Stomach (tissue), 9 donors: ENCODE results near the gene CFAP74. TPM values are rescaled to one million over a fixed set of nuclear protein-coding genes. Genes with fewer than 3 reads are reported as not detected.

Source experiments
- DNase-seq, 2 donors: peaks; one replicate each; pipeline versions ENCODE4 v3.0.0 to v3.0.0-alpha.2; 2013 to 2019
- H3K27ac ChIP-seq, 5 donors: fragments of 200-600 bp in 4 of 5; sonication (generic) in 4 of 5; one replicate each; pipeline ENCODE4 v1.5.1; 2013 to 2019; ENCODE audit warnings: mild to moderate bottlenecking in 1 of 5, moderate library complexity in 1 of 5
- H3K27me3 ChIP-seq, 3 donors: fragments of 200-600 bp; sonication (generic); one replicate each; pipeline ENCODE4 v1.5.1; 2017 to 2019; ENCODE audit warnings: mixed run types in 1 of 3
- H3K36me3 ChIP-seq, 4 donors: fragments of 200-600 bp; sonication (generic); 1 replicate in 3 of 4; 2 replicates in 1 of 4; pipeline ENCODE4 v1.5.1; 2016 to 2019
- H3K4me1 ChIP-seq, 4 donors: fragments of 200-600 bp; sonication (generic); one replicate each; pipeline ENCODE4 v1.5.1; 2016 to 2019
- H3K4me3 ChIP-seq, 4 donors: fragments of 200-600 bp; sonication (generic) in 3 of 4; one replicate each; pipeline ENCODE4 v1.5.1; 2016 to 2019; ENCODE audit warnings: mild to moderate bottlenecking in 1 of 4
- H3K9me3 ChIP-seq, 4 donors: fragments of 200-600 bp; sonication (generic); one replicate each; pipeline ENCODE4 v1.5.1; 2016 to 2019
- EP300 ChIP-seq: sonication (generic); formaldehyde crosslinking; IDR thresholded peaks from one replicate; pipeline ENCODE4 v1.6.1; 2017; ENCODE audit warnings: antibody characterized with exemption
- POLR2A ChIP-seq, 4 donors: fragments of 450-650 bp; IDR thresholded peaks; one replicate each; pipeline ENCODE4 v1.6.1; 2016; ENCODE audit warnings: antibody characterized with exemption in 4 of 4, control low read depth in 2 of 4, mild to moderate bottlenecking in 1 of 4, moderate library complexity in 1 of 4
- POLR2AphosphoS5 ChIP-seq, 3 donors: sonication (generic); formaldehyde crosslinking; IDR thresholded peaks; one replicate each; pipeline ENCODE4 v1.6.1; 2016; ENCODE audit warnings: antibody characterized with exemption in 3 of 3
- WGBS, 5 donors: extraction: QIAGEN DNeasy Blood & Tissue Kit in 3 of 5; methylation state at CpG; one replicate each; pipeline versions ENCODE4 v1.1.5 to v1.1.7; 2013 to 2018; 5-methylcytosine and 5-hydroxymethylcytosine counted together
- intact Hi-C: fragments of 100-400 bp; cut with DNase I; formaldehyde crosslinking; loops from one replicate; pipeline ENCODE4 v1.15.1; 2023; ENCODE audit warnings: low total_unique reads
- polyA plus RNA-seq, 3 donors: library from polyadenylated mRNA; stranded (reverse); fragments of 200-250 nt; gene quantifications; one replicate each; pipeline ENCODE4 v1.2.3, GENCODE V29; 2013
- total RNA-seq, 5 donors: library from RNA; depleted of rRNA; stranded (reverse); fragments of >200 nt; gene quantifications; one replicate each; pipeline versions ENCODE4 v1.1.0 to v1.2.3, GENCODE V29; 2014 to 2016
- TF ChIP-seq, protein P1 (sequence below), 7 experiments: fragments of 450-650 bp in 4 of 7; fragments of 200-600 bp in 3 of 7; sonication (generic) in 3 of 7; IDR thresholded peaks; one replicate each; pipeline ENCODE4 v1.5.1; 2016 to 2019; ENCODE audit warnings: antibody characterized with exemption in 7 of 7, control low read depth in 2 of 7, mild to moderate bottlenecking in 1 of 7
- donor health status: healthy with polysubstance abuse.
- donor health status: Bipolar disorder and iron deficiency.
- donor health status: healthy.

The CFAP74 gene
- total and polyA plus RNA-seq, 8 donors, result under 0.01 TPM; not detected in 7

DNA sequence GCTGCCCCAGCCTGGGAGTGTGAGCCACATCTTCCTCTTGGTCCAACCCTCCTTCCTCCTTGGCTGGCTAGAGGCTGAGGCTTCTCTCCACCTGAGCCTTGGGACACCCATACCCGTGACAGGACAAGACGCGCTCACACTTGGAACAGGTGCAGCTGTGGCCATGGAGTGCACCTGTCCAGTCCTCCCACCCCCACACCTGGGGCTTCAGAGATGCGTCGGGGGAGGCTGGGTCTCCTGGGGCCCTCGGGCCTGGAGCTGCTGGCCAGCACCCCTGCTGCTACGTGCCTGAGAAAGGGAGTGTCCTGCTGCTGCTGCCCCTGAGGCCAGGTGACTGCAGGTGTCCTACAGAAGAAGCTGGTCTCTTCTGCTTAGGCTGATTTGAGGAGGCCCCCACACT, 47.5 kb downstream of the CFAP74 start:
- no peak overlapping the region for H3K4me3 ChIP-seq
- no peaks in the 10 kb centered on the region for H3K36me3 ChIP-seq
- H3K9me3 ChIP-seq, result no peaks in the 10 kb centered on the region
- DNase-seq, result no peak
- TF ChIP-seq POLR2AphosphoS5 (IDR thresholded peaks at IDR 0.05), result no peak
- TF ChIP-seq, protein P1, sequence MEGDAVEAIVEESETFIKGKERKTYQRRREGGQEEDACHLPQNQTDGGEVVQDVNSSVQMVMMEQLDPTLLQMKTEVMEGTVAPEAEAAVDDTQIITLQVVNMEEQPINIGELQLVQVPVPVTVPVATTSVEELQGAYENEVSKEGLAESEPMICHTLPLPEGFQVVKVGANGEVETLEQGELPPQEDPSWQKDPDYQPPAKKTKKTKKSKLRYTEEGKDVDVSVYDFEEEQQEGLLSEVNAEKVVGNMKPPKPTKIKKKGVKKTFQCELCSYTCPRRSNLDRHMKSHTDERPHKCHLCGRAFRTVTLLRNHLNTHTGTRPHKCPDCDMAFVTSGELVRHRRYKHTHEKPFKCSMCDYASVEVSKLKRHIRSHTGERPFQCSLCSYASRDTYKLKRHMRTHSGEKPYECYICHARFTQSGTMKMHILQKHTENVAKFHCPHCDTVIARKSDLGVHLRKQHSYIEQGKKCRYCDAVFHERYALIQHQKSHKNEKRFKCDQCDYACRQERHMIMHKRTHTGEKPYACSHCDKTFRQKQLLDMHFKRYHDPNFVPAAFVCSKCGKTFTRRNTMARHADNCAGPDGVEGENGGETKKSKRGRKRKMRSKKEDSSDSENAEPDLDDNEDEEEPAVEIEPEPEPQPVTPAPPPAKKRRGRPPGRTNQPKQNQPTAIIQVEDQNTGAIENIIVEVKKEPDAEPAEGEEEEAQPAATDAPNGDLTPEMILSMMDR (IDR thresholded peaks at IDR 0.05), result no peak
- TF ChIP-seq POLR2A (IDR thresholded peaks at IDR 0.05), result no peak
- TF ChIP-seq EP300, result no peak
- peaks cover 0 to 53% (median 18%) of the 10 kb centered on the region in 3 donors for H3K27me3 ChIP-seq
- H3K27ac ChIP-seq, result no peak overlapping the region
- WGBS, 5 donors, result 79 to 89% (median 84%) methylated on average over 5 to 7 of the region's 7 CpGs
- H3K4me1 ChIP-seq, result peaks cover 0 to 11% (median 9%) of the 10 kb centered on the region in 4 donors
- intact Hi-C loops, result no loop called here

DNA sequence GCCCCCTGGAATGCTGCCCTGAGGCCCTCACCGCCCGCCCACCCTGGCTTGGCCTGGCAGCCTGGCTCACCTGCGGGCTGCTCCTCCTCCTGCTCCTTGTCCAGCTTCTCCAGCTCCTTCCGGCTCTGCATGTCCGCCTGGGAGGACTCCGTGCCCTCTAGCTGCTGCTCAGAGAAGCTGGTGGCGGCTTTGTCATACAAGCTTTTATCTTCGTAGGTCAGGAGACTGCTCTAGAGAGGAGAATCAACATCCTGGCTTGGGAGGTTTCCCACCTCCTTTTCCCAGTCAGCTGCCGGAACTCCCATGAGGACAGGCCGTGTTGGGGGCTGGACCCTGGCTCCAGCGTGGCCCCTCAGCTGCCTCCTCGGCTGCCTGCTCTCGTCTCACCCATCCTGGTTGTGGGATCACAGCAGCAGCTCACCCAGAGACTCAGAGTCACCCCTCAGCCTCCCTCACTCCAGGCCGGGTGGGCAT, 47.9 kb downstream of the CFAP74 start:
- intact Hi-C loops, result no loop called here
- peak in 1 of 2 donors; percentile 46 for DNase-seq
- 57 to 71% (median 60%) methylated on average over 13 to 14 of the region's 14 CpGs for WGBS, 5 donors

DNA sequence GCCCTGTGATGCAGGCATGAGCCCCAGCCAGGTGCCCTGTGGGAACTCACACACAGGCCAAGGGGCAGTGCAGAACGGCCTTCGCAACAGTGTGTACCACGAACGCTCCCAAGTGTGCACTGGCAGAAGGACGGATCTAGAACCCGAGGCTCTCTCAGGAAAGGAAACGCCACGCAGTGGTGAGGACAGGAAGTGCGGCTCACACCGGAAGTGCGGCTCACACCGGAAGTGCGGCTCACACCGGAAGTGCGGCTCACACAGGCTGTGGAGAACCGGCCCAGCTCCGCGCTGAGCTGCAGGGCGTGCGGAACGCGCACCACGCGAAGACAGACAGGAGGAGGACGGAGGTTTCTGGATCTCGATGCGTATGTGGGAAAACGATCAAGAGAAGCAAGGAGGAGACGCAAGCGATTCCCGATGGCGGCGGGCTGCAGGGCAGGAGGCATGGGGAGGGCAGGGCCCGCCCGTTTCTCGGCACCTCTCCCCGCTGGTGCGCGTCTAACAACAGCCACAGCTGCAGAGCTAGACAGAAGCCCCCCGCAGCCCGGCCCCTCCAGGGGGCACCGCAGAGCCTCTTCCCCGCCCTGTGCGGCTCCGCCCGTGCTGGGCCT, 48.6 kb downstream of the CFAP74 start:
- TF ChIP-seq POLR2AphosphoS5 (IDR thresholded peaks at IDR 0.05) (no peak), EP300 (no peak), POLR2A (IDR thresholded peaks at IDR 0.05) (no peak)
- TF ChIP-seq, protein P1 (IDR thresholded peaks at IDR 0.05), result no peak
- Histone ChIP-seq H3K36me3 (no peaks in the 10 kb centered on the region), H3K27me3 (peaks cover 0 to 42% (median 11%) of the 10 kb centered on the region in 3 donors), H3K4me3 (no peak overlapping the region), H3K9me3 (no peaks in the 10 kb centered on the region), H3K27ac (no peak overlapping the region), H3K4me1 (peaks cover 0 to 6% (median 4%) of the 10 kb centered on the region in 4 donors)
- intact Hi-C loops, result no loop called here
- DNase-seq, result no peak
- WGBS, 5 donors, result 81 to 94% (median 91%) methylated on average over 39 to 46 of the region's 46 CpGs

More for the DNA sequence above, 47.9 kb downstream of the CFAP74 start:
- no peak for TF ChIP-seq EP300
- TF ChIP-seq POLR2AphosphoS5 (IDR thresholded peaks at IDR 0.05), result no peak
- no peak for TF ChIP-seq POLR2A (IDR thresholded peaks at IDR 0.05)
- TF ChIP-seq, protein P1 (IDR thresholded peaks at IDR 0.05), result no peak
- no peak overlapping the region for H3K4me3 ChIP-seq
- peaks cover 0 to 11% (median 9%) of the 10 kb centered on the region in 4 donors for H3K4me1 ChIP-seq
- no peak overlapping the region for H3K27ac ChIP-seq
- no peaks in the 10 kb centered on the region for H3K9me3 ChIP-seq
- no peaks in the 10 kb centered on the region for H3K36me3 ChIP-seq
- peaks cover 0 to 49% (median 18%) of the 10 kb centered on the region in 3 donors for H3K27me3 ChIP-seq

DNA sequence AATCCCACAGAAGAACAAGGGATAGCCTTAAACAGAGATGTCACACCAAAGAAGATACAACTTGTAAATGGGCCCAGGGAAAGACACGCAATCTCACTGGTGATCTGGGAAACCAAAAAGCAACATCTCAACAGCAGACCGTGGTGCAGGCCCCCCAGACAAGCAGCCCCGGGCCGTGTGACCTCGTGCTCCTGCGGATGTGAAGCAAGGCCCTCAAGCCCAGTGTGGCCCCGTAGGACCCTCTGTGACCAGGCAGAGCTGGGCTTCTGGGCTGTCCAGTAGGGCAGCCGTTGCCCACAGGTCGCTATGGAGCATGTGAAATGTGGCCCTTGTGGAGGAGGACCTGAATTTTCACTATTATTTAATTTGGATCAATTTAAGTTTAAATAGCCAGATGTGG, 49.6 kb downstream of the CFAP74 start:
- H3K4me1 ChIP-seq, result no peaks in the 10 kb centered on the region
- H3K27me3 ChIP-seq, result peaks cover 0 to 32% (median 7%) of the 10 kb centered on the region in 3 donors
- intact Hi-C loops, result no loop called here
- TF ChIP-seq POLR2A (IDR thresholded peaks at IDR 0.05) (no peak), EP300 (no peak), POLR2AphosphoS5 (IDR thresholded peaks at IDR 0.05) (no peak)
- TF ChIP-seq, protein P1 (IDR thresholded peaks at IDR 0.05), result no peak
- DNase-seq, result no peak
- no peaks in the 10 kb centered on the region for H3K9me3 ChIP-seq
- H3K27ac ChIP-seq, result no peak overlapping the region
- 82 to 95% (median 86%) methylated on average over 7 to 9 of the region's 9 CpGs for WGBS, 5 donors
- H3K4me3 ChIP-seq, result no peak overlapping the region
- no peaks in the 10 kb centered on the region for H3K36me3 ChIP-seq
